ENCODE results near the gene GPATCH1. TPM values are rescaled to one million over a fixed set of nuclear protein-coding genes. Genes with fewer than 3 reads are reported as not detected.

Gene GPATCH1
- total and polyA plus RNA-seq, 10 of the 15 experiments (the other 5 are each of a cell fraction or from before 2014, with no cell fraction given), result 4.5 to 9.6 (median 7.2) TPM

GRCh38 chr19:33132021-33132420 is 51.0 kb downstream of the GPATCH1 start, which contains the start of gene WDR88 (continued):
- no peak for TF ChIP-seq POLR2AphosphoS2 (IDR thresholded peaks at IDR 0.05; ENCODE audit: low read depth, low read length)
- no peak for TF ChIP-seq BACH1 (IDR thresholded peaks at IDR 0.05; ENCODE audit: borderline replicate concordance)

- POLR2A ChIA-PET, result no interaction called here
- no peak overlapping the region for H3K27ac ChIP-seq (ENCODE audit: control insufficient read depth, insufficient read depth)
- DNase-seq (ENCODE audit: low read depth, low spot score), result no peak
- RAD21 ChIA-PET (ENCODE audit: unreplicated experiment), result no interaction called here
- no peak for FAIRE-seq
- no TSS peak for BruUV-seq (replicated peaks)
- H3K27me3 ChIP-seq (replicated peaks in 1 of 2; ENCODE audit: control insufficient read depth in 2 of 2, insufficient read depth in 2 of 2, low read length in 1 of 2), result no peaks in the 10 kb centered on the region
- SMC1A ChIA-PET (ENCODE audit: uncharacterized antibody, unreplicated experiment), result interaction anchor here (0.6 kb wide), 1 partner anchor 128 kb away, joined by 3 read pairs; no protein-coding TSS in a partner anchor
- H3K79me2 ChIP-seq (ENCODE audit: control insufficient read depth, insufficient read depth, low read length), result no peaks in the 10 kb centered on the region
- in situ Hi-C loops (cut with MboI), result no loop called here
- intact Hi-C loops (cut with micrococcal nuclease; ENCODE audit: unreplicated experiment), result no loop called here
- no peak for ATAC-seq
- no peaks in the 10 kb centered on the region for H3K9me3 ChIP-seq (replicated peaks; ENCODE audit: control insufficient read depth, insufficient read depth, low read length)
- H3K36me3 ChIP-seq (ENCODE audit: control insufficient read depth in 2 of 2, insufficient read depth in 2 of 2, low read length in 1 of 2), result peaks cover 0 to 3% of the 10 kb centered on the region in 2 experiments; a peak in 1 of 4 replicates
- WGBS (ENCODE audit: insufficient coverage, insufficient replicate concordance, low lambda C conversion rate, missing lambda C conversion rate), result 94% methylated on average over 15 of the region's 15 CpGs
- H3K9ac ChIP-seq (ENCODE audit: control insufficient read depth, insufficient read depth, low read length), result no peak overlapping the region
- CTCF ChIA-PET, result no interaction called here
- H4K20me1 ChIP-seq (ENCODE audit: control insufficient read depth, insufficient read depth), result no peaks in the 10 kb centered on the region
- H3K4me1 ChIP-seq (ENCODE audit: control insufficient read depth, insufficient read depth, low read length), result no peaks in the 10 kb centered on the region
- no peak overlapping the region for H3K4me3 ChIP-seq
- H3K4me2 ChIP-seq (ENCODE audit: control insufficient read depth, insufficient read depth), result no peak overlapping the region
- no peak overlapping the region for H2AFZ ChIP-seq (ENCODE audit: control insufficient read depth, low read depth, low read length)
- no peak for TF ChIP-seq MTA3 (IDR thresholded peaks at IDR 0.05; ENCODE audit: borderline replicate concordance, low read length)
- no peak for TF ChIP-seq IRF4 (IDR thresholded peaks at IDR 0.05; ENCODE audit: low read depth, low read length)
- no peak for TF ChIP-seq ZNF274 (IDR thresholded peaks at IDR 0.05; ENCODE audit: insufficient read depth, insufficient read length)
- TF ChIP-seq BCL3 (IDR thresholded peaks at IDR 0.05; ENCODE audit: borderline replicate concordance, insufficient read depth, low read depth, low read length, poor library complexity, severe bottlenecking), result no peak
- no peak for TF ChIP-seq KDM1A (IDR thresholded peaks at IDR 0.05; ENCODE audit: borderline replicate concordance)
- no peak for TF ChIP-seq MEF2A (IDR thresholded peaks at IDR 0.05; ENCODE audit: insufficient read depth, low read depth, low read length)
- TF ChIP-seq JUND (IDR thresholded peaks at IDR 0.05; ENCODE audit: low read depth, low read length), result no peak
- no peak for TF ChIP-seq PAX8 (IDR thresholded peaks at IDR 0.05)
- no peak for TF ChIP-seq FOS (IDR thresholded peaks at IDR 0.05; ENCODE audit: borderline replicate concordance, extremely low read depth, insufficient read length)
- no peak for TF ChIP-seq PAX5 (IDR thresholded peaks at IDR 0.05; ENCODE audit: borderline replicate concordance, low read depth, low read length)
- no peak for TF ChIP-seq E2F4 (IDR thresholded peaks at IDR 0.05; ENCODE audit: low read depth, low read length)
- TF ChIP-seq IRF5 (IDR thresholded peaks at IDR 0.05; ENCODE audit: borderline replicate concordance), result no peak
- peak; percentile 6 for TF ChIP-seq USF1 (IDR thresholded peaks at IDR 0.05; ENCODE audit: borderline replicate concordance, extremely low read length, insufficient read depth, low read depth, low read length)
- no peak for TF ChIP-seq RCOR1 (conservative IDR thresholded peaks at IDR 0.05; ENCODE audit: low read depth, low read length)
- no peak for TF ChIP-seq POLR2AphosphoS5 (IDR thresholded peaks at IDR 0.05; ENCODE audit: low read length)
Measured at GRCh38 chr19:33132425-33132824, 51.4 kb downstream of the GPATCH1 start.
